WTC11 (cell line): ENCODE results near the gene GGACT. TPM values are rescaled to one million over a fixed set of nuclear protein-coding genes. Genes with fewer than 3 reads are reported as not detected.

Source experiments
- AR ChIP-seq: fragments of 250-450 bp; sonication (Bioruptor Pico); IDR thresholded peaks from 2 replicates; pipeline ENCODE4 v1.9.0; 2021; ENCODE audit warnings: mild to moderate bottlenecking
- ATF3 ChIP-seq: sonication (generic); formaldehyde crosslinking; conservative IDR thresholded peaks from 2 replicates; pipeline ENCODE4 v1.8.1; 2022; ENCODE audit warnings: mild to moderate bottlenecking, missing genetic modification reagents
- CDX4 ChIP-seq: fragments of 250-450 bp; sonication (Bioruptor Pico); IDR thresholded peaks from 2 replicates; pipeline ENCODE4 v1.9.0; 2021; ENCODE audit warnings: moderate library complexity, mild to moderate bottlenecking, inconsistent platforms, borderline replicate concordance
- CREB1 ChIP-seq: sonication (generic); formaldehyde crosslinking; IDR thresholded peaks from 2 replicates; pipeline ENCODE4 v1.8.0; 2023; ENCODE audit warnings: mild to moderate bottlenecking, missing genetic modification reagents
- CTCF ChIP-seq: fragments of 200-600 bp; IDR thresholded peaks from 2 replicates; pipeline ENCODE4 v1.8.0; 2022; ENCODE audit warnings: antibody characterized with exemption
- ELF4 ChIP-seq: sonication (generic); formaldehyde crosslinking; IDR thresholded peaks from 2 replicates; pipeline ENCODE4 v1.8.1; 2022; ENCODE audit warnings: low read depth, mild to moderate bottlenecking, moderate library complexity, missing genetic modification reagents
- ERG ChIP-seq: fragments of 250-450 bp; sonication (Bioruptor Pico); IDR thresholded peaks from 2 replicates; pipeline ENCODE4 v1.8.0; 2021; ENCODE audit warnings: mild to moderate bottlenecking
- FOXJ3 ChIP-seq: sonication (generic); formaldehyde crosslinking; IDR thresholded peaks from 2 replicates; pipeline ENCODE4 v1.9.0; 2021; ENCODE audit warnings: missing genetic modification reagents, mild to moderate bottlenecking, borderline replicate concordance
- FOXK1 ChIP-seq: sonication (generic); formaldehyde crosslinking; IDR thresholded peaks from 2 replicates; pipeline ENCODE4 v1.8.0; 2022; ENCODE audit warnings: mild to moderate bottlenecking, moderate library complexity, missing genetic modification reagents
- FOXP1 ChIP-seq: sonication (generic); formaldehyde crosslinking; IDR thresholded peaks from 2 replicates; pipeline ENCODE4 v1.8.0; 2022; ENCODE audit warnings: missing genetic modification reagents, mild to moderate bottlenecking, moderate library complexity, borderline replicate concordance
- GRHL2 ChIP-seq: fragments of 250-450 bp; sonication (Bioruptor Pico); IDR thresholded peaks from 2 replicates; pipeline ENCODE4 v1.8.0; 2022; ENCODE audit warnings: mild to moderate bottlenecking, moderate library complexity; ENCODE audit not compliant: insufficient replicate concordance, severe bottlenecking
- KAT7 ChIP-seq: sonication (generic); formaldehyde crosslinking; IDR thresholded peaks from 2 replicates; pipeline ENCODE4 v1.8.1; 2023; ENCODE audit warnings: missing genetic modification reagents, mild to moderate bottlenecking, borderline replicate concordance
- NR1H2 ChIP-seq: sonication (generic); formaldehyde crosslinking; IDR thresholded peaks from 2 replicates; pipeline ENCODE4 v1.9.0; 2021; ENCODE audit warnings: mild to moderate bottlenecking, moderate library complexity, missing genetic modification reagents
- NR2C2 ChIP-seq: sonication (generic); formaldehyde crosslinking; IDR thresholded peaks from 2 replicates; pipeline ENCODE4 v1.8.0; 2022; ENCODE audit warnings: mild to moderate bottlenecking, missing genetic modification reagents
- OVOL2 ChIP-seq: fragments of 250-450 bp; sonication (Bioruptor Pico); IDR thresholded peaks from 2 replicates; pipeline ENCODE4 v1.9.0; 2021; ENCODE audit warnings: mild to moderate bottlenecking, borderline replicate concordance
- RELA ChIP-seq: sonication (generic); formaldehyde crosslinking; IDR thresholded peaks from 2 replicates; pipeline ENCODE4 v1.8.1; 2022; ENCODE audit warnings: missing genetic modification reagents, mild to moderate bottlenecking, borderline replicate concordance
- SMAD4 ChIP-seq: sonication (generic); formaldehyde crosslinking; IDR thresholded peaks from 2 replicates; pipeline ENCODE4 v1.8.0; 2022; ENCODE audit warnings: mild to moderate bottlenecking, missing genetic modification reagents
- SOX15 ChIP-seq: fragments of 250-450 bp; sonication (Bioruptor Pico); IDR thresholded peaks from 2 replicates; pipeline ENCODE4 v1.9.0; 2021; ENCODE audit warnings: mild to moderate bottlenecking
- SP1 ChIP-seq: sonication (generic); formaldehyde crosslinking; conservative IDR thresholded peaks from 2 replicates; pipeline ENCODE4 v1.8.1; 2022; ENCODE audit warnings: missing genetic modification reagents
- TCF7 ChIP-seq: sonication (generic); formaldehyde crosslinking; IDR thresholded peaks from 2 replicates; pipeline ENCODE4 v1.8.0; 2022; ENCODE audit warnings: mild to moderate bottlenecking, low read depth, missing genetic modification reagents, moderate library complexity
- TEAD1 ChIP-seq: sonication (generic); formaldehyde crosslinking; IDR thresholded peaks from 2 replicates; pipeline ENCODE4 v1.8.0; 2022; ENCODE audit warnings: mild to moderate bottlenecking, missing genetic modification reagents
- USF1 ChIP-seq: sonication (generic); formaldehyde crosslinking; IDR thresholded peaks from 2 replicates; pipeline ENCODE4 v1.8.0; 2022; ENCODE audit warnings: mild to moderate bottlenecking, missing genetic modification reagents
- ZNF121 ChIP-seq: sonication (generic); formaldehyde crosslinking; IDR thresholded peaks from 2 replicates; pipeline ENCODE4 v1.8.0; 2023; ENCODE audit warnings: missing genetic modification reagents
- ZNF232 ChIP-seq: sonication (generic); formaldehyde crosslinking; IDR thresholded peaks from 2 replicates; pipeline ENCODE4 v1.8.0; 2022; ENCODE audit warnings: mild to moderate bottlenecking, missing genetic modification reagents
- ZNF263 ChIP-seq: sonication (generic); formaldehyde crosslinking; IDR thresholded peaks from 2 replicates; pipeline ENCODE4 v1.8.1; 2022; ENCODE audit warnings: low read depth, mild to moderate bottlenecking, moderate library complexity, missing genetic modification reagents
- ZNF423 ChIP-seq: fragments of 250-450 bp; sonication (Bioruptor Pico); IDR thresholded peaks from 2 replicates; pipeline ENCODE4 v2.1.2; 2022; ENCODE audit warnings: mild to moderate bottlenecking, moderate library complexity
- ZSCAN18 ChIP-seq: fragments of 250-450 bp; sonication (Bioruptor Pico); IDR thresholded peaks from 2 replicates; pipeline ENCODE4 v2.1.2; 2022; ENCODE audit warnings: mild to moderate bottlenecking, moderate library complexity
- total RNA-seq: library from RNA; stranded (reverse); gene quantifications from 3 replicates; pipeline ENCODE4 v1.2.3, GENCODE V29; 2021
- TF ChIP-seq, protein P1 (sequence below): sonication (generic); formaldehyde crosslinking; IDR thresholded peaks from 2 replicates; pipeline ENCODE4 v1.8.1; 2022; ENCODE audit warnings: low read depth, mild to moderate bottlenecking, moderate library complexity, missing genetic modification reagents, borderline replicate concordance

The GGACT gene
- total RNA-seq, 1 experiment from 2014 or later, result 2.4 TPM

DNA sequence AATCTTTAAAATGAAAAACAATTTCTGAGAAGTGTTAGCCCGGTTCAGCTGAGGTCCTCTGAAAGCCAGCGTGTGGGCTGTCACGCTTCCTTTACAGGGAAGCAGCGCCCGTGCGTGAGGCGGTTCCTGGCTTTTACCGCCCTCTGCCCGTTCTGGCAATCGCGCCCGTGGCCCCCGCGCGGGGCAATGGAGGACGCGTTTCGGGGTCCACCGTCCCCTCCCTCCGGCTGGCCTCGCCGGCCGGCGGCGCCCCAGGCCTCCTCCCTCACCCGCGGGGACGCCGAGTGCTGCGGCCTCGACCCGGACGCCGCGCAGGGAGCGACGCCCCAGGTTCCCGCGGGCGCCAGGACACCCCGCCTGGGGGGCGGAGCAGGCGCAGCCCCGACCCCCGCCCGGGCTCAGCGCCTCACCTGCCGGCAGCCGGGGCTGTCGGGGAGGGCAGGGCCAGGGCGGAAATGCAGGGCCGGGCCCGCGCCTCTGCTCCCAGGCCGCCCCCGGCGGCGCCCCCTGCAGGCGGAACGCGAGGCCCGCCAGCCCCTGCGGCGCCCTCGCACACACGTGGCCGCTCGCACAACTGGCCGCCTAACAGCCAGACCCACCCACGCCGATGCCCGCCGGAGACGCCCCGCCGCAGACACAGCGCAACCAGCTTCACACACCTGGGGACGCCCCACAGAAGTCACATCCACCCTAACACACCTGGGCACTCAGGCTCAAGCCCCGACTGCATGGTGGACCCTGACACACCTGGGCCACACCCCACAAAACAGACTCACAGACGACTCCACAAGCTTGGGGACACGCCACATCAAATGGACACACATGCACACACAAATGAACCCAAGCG is at the start of gene GGACT (continued):
- no peak; the same call in 1 of the 2 replicates for TF ChIP-seq ATF3 (CRISPR knock-in tag)
- TF ChIP-seq TEAD1 (CRISPR knock-in tag), result peak; percentile 93
- 0 out of 2 replicates have a peak, but pooled peaks have one; percentile 18 for TF ChIP-seq ELF4 (CRISPR knock-in tag)
- peak; percentile 62 for TF ChIP-seq NR2C2 (CRISPR knock-in tag)
- TF ChIP-seq FOXK1, result peak; percentile 86
- TF ChIP-seq OVOL2 (CRISPR knock-in tag), result no peak
- peak; percentile 78 for TF ChIP-seq CTCF
- TF ChIP-seq ERG (CRISPR knock-in tag), result peak; percentile 56; the same call in 1 of the 2 replicates
- TF ChIP-seq GRHL2 (CRISPR knock-in tag), result no peak
- no peak for TF ChIP-seq NR1H2 (CRISPR knock-in tag)
- no peak for TF ChIP-seq ZSCAN18
- TF ChIP-seq FOXJ3 (CRISPR knock-in tag), result no peak
- TF ChIP-seq CREB1 (CRISPR knock-in tag), result peak; percentile 86
- TF ChIP-seq RELA (CRISPR knock-in tag), result peak; percentile 94; the same call in 1 of the 2 replicates
- peak; percentile 88 for TF ChIP-seq ZNF423 (CRISPR knock-in tag)
- no peak for TF ChIP-seq ZNF121 (CRISPR knock-in tag)
- TF ChIP-seq ZNF263 (CRISPR knock-in tag), result no peak
- no peak for TF ChIP-seq CDX4 (CRISPR knock-in tag)
- peak; percentile 57; the same call in 1 of the 2 replicates for TF ChIP-seq SMAD4 (CRISPR knock-in tag)
- TF ChIP-seq ZNF232 (CRISPR knock-in tag), result peak; percentile 97
- peak; percentile 87; the same call in 1 of the 2 replicates for TF ChIP-seq KAT7 (CRISPR knock-in tag)
- TF ChIP-seq, protein P1, sequence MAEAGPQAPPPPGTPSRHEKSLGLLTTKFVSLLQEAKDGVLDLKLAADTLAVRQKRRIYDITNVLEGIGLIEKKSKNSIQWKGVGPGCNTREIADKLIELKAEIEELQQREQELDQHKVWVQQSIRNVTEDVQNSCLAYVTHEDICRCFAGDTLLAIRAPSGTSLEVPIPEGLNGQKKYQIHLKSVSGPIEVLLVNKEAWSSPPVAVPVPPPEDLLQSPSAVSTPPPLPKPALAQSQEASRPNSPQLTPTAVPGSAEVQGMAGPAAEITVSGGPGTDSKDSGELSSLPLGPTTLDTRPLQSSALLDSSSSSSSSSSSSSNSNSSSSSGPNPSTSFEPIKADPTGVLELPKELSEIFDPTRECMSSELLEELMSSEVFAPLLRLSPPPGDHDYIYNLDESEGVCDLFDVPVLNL (CRISPR knock-in tag), result peak; percentile 78; the same call in 1 of the 2 replicates
- TF ChIP-seq TCF7, result peak; percentile 92
- peak; percentile 91 for TF ChIP-seq SP1 (CRISPR knock-in tag)
- no peak for TF ChIP-seq SOX15
- no peak for TF ChIP-seq AR
- TF ChIP-seq FOXP1, result peak; percentile 99
- peak; percentile 75; the same call in 1 of the 2 replicates for TF ChIP-seq USF1
